K562 (cell line): ENCODE measurements around the gene NUDT22. TPM values are rescaled to one million over a fixed set of nuclear protein-coding genes. Genes with fewer than 3 reads are reported as not detected.

Experiments
- BRD9 ChIP-seq: fragments of 450-650 bp; IDR thresholded peaks from 2 replicates; pipeline ENCODE4 v1.6.1; 2018; ENCODE audit warnings: low read depth; ENCODE audit not compliant: partially characterized antibody
- CAMTA2 ChIP-seq: fragments of 250-450 bp; sonication (Bioruptor Pico); conservative IDR thresholded peaks from 2 replicates; pipeline ENCODE4 v1.5.1; 2022
- CBFA2T2 ChIP-seq: fragments of 450-650 bp; conservative IDR thresholded peaks from 2 replicates; pipeline ENCODE4 v1.6.1; 2017; ENCODE audit warnings: mild to moderate bottlenecking
- CREB1 ChIP-seq, 2 experiments: sonication (generic) in 1 of 2; formaldehyde crosslinking in 1 of 2; IDR thresholded peaks; 2 replicates each; pipeline versions ENCODE4 v1.6.1 to v1.8.0; 2012 to 2022; ENCODE audit warnings: inconsistent platforms in 1 of 2, mild to moderate bottlenecking in 1 of 2, missing genetic modification reagents in 1 of 2, moderate library complexity in 1 of 2
- DIDO1 ChIP-seq: fragments of 450-650 bp; IDR thresholded peaks from 2 replicates; pipeline ENCODE4 v1.6.1; 2016; ENCODE audit warnings: low read depth, missing biosample characterization, missing genetic modification characterization
- ELF4 ChIP-seq: fragments of 450-650 bp; formaldehyde crosslinking; IDR thresholded peaks from 2 replicates; pipeline ENCODE4 v1.4.0; 2022; ENCODE audit warnings: missing genetic modification characterization
- GTF2F1 ChIP-seq: IDR thresholded peaks from 2 replicates; pipeline ENCODE4 v1.6.1; 2011; ENCODE audit warnings: low read depth, low read length, improper control_type of control experiment
- LEF1 ChIP-seq: fragments of 450-650 bp; IDR thresholded peaks from 2 replicates; pipeline ENCODE4 v1.6.1; 2016; ENCODE audit warnings: mild to moderate bottlenecking
- MCM5 ChIP-seq: fragments of 450-650 bp; IDR thresholded peaks from 2 replicates; pipeline ENCODE4 v1.6.1; 2016; ENCODE audit warnings: low read depth
- MIER1 ChIP-seq: fragments of 450-650 bp; IDR thresholded peaks from 2 replicates; pipeline ENCODE4 v1.6.1; 2016; ENCODE audit warnings: antibody characterized with exemption, mild to moderate bottlenecking, low read depth
- NCOA6 ChIP-seq: fragments of 450-650 bp; IDR thresholded peaks from 2 replicates; pipeline ENCODE4 v1.6.1; 2017; ENCODE audit warnings: mild to moderate bottlenecking
- PHF8 ChIP-seq: fragments of 200-600 bp; sonication (generic); IDR thresholded peaks from 2 replicates; pipeline ENCODE4 v1.6.1; 2012; ENCODE audit warnings: mixed run types, mild to moderate bottlenecking, inconsistent platforms, low read length, moderate library complexity, borderline replicate concordance
- SAFB ChIP-seq: fragments of 200-400 bp; formaldehyde crosslinking; IDR thresholded peaks from 2 replicates; pipeline ENCODE4 v1.6.1; 2017; ENCODE audit warnings: low read depth, low read length, borderline replicate concordance
- SETDB1 ChIP-seq: IDR thresholded peaks from one replicate; pipeline ENCODE4 v1.6.1; 2012; ENCODE audit warnings: low read length, control low read depth, inconsistent platforms
- VEZF1 ChIP-seq: fragments of 200-800 bp; sonication (Bioruptor generic); IDR thresholded peaks from 2 replicates; pipeline ENCODE4 v1.6.1; 2017; ENCODE audit warnings: missing genetic modification characterization, missing compliant biosample characterization
- ZC3H11A ChIP-seq: IDR thresholded peaks from 2 replicates; pipeline ENCODE4 v1.6.1; 2012; ENCODE audit warnings: low read depth, low read length, improper control_type of control experiment
- ZKSCAN3 ChIP-seq: fragments of 250-450 bp; sonication (Bioruptor Pico); IDR thresholded peaks from 2 replicates; pipeline ENCODE4 v1.4.0; 2020
- ZKSCAN8 ChIP-seq: fragments of 200-800 bp; sonication (Bioruptor generic); IDR thresholded peaks from 2 replicates; pipeline ENCODE4 v1.6.1; 2016; ENCODE audit warnings: missing genetic modification characterization, missing compliant biosample characterization
- ZNF324 ChIP-seq: fragments of 250-450 bp; sonication (Bioruptor Pico); IDR thresholded peaks from 2 replicates; pipeline ENCODE4 v1.4.0; 2020; ENCODE audit warnings: mild to moderate bottlenecking
- ZNF431 ChIP-seq: sonication (generic); formaldehyde crosslinking; IDR thresholded peaks from 2 replicates; pipeline ENCODE4 v1.8.0; 2022; ENCODE audit warnings: mild to moderate bottlenecking, missing genetic modification reagents
- ZNF436 ChIP-seq: fragments of 250-450, 450-650 bp; sonication (Bioruptor Pico); formaldehyde crosslinking; IDR thresholded peaks from 2 replicates; pipeline ENCODE4 v1.7.0; 2020; ENCODE audit warnings: mild to moderate bottlenecking
- ZNF717 ChIP-seq: fragments of 250-450 bp; sonication (Bioruptor Pico); IDR thresholded peaks from 2 replicates; pipeline ENCODE4 v1.5.0; 2021
- polyA plus RNA-seq, 8 experiments: library from polyadenylated mRNA; depleted of rRNA in 4 of 8; stranded (reverse) in 5 of 8; unstranded in 3 of 8; fragments of >200 nt; fragmentation: Nextera tagmentation in 2 of 8; fragmentation: Illumina TruSeq in 1 of 8; extraction: Ambion mirVana in 2 of 8; extraction: Trizol in 1 of 8; gene quantifications; 2 replicates each; pipeline versions ENCODE4 v1.2.1 to v1.2.3, GENCODE V29; 2011 to 2014; ENCODE audit warnings: inconsistent platforms in 1 of 8, missing spikeins in 1 of 8
- total RNA-seq, 7 experiments: library from RNA; depleted of rRNA in 6 of 7; stranded (reverse); fragments of >200 nt in 6 of 7; fragmentation: Illumina TruSeq in 2 of 7; extraction: Trizol in 2 of 7; gene quantifications; 2 replicates each; pipeline versions ENCODE4 v1.2.1 to v1.2.3, GENCODE V29; 2011 to 2021; ENCODE audit warnings: low replicate concordance in 1 of 7
- TF ChIP-seq, protein P1 (sequence below): fragments of 450-650 bp; IDR thresholded peaks from one replicate; pipeline ENCODE4 v1.6.1; 2018; ENCODE audit warnings: mild to moderate bottlenecking, moderate library complexity; ENCODE audit not compliant: partially characterized antibody
- TF ChIP-seq, protein P2 (sequence below): fragments of 450-650 bp; formaldehyde crosslinking; IDR thresholded peaks from 2 replicates; pipeline ENCODE4 v1.4.0; 2020; ENCODE audit warnings: mild to moderate bottlenecking
- TF ChIP-seq, protein P3 (sequence below): sonication (generic); formaldehyde crosslinking; IDR thresholded peaks from 2 replicates; pipeline ENCODE4 v1.8.0; 2022; ENCODE audit warnings: missing genetic modification reagents, mild to moderate bottlenecking, borderline replicate concordance

NUDT22 gene
- total and polyA plus RNA-seq, 9 of the 15 experiments (the other 6 are each of a cell fraction or from before 2014, with no cell fraction given), result 6.3 to 92.6 (median 37.4) TPM

DNA sequence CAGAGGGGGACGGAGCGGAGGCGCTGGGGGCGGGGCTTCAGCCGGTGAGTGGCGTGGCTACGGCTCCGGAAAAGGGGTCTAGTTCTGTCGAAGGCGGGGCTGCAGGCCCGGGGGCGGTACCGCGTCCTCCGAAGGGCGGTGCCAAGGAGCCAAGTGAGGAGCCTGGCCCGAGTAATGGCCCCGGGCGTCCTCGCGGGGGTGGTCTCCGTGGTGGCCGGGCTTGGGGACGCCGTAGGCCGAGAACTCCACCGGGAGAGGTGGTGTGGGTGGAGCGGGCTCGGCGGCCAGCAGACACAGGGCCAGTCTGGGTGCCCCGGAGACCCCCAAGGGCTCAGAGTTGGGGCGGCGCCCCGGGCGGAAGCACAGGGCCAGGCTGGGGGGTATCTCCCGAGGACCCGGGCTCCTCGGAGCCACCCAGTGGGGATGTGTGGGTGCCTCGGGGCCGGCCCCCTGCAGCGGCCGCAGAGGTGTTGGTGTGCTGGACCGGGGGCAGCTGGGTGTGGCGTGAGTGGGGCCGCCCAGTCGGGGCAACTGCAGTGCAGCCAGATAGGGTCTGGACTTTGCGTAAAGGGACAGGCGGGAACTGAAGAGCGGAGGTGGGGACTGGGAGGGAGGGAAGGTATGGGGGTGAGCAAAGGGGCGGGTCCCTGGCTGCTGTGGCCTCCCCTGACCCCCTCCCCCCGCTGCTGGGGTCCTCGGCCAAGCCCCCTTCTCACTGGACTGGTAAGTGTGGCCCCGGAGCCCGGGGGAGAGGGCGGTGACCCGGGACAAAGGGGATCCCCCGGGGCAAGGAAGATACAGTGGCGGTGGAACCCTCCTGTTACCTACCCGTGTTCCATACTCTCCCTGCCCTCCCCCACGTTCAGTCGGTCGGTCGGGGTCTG, 15.7 kb downstream of the NUDT22 start (continued):
- TF ChIP-seq ZNF436 (CRISPR knock-in tag) (no peak), PHF8 (peak; percentile 64; the same call in 1 of the 2 replicates), SETDB1 (no peak), ZNF324 (CRISPR knock-in tag) (no peak), MIER1 (no peak), NCOA6 (no peak), BRD9 (no peak), ZNF431 (CRISPR knock-in tag) (0 out of 2 replicates have a peak, but pooled peaks have one; percentile 21), LEF1 (no peak), ZKSCAN3 (CRISPR knock-in tag) (no peak), ELF4 (CRISPR knock-in tag) (no peak), VEZF1 (CRISPR knock-in tag) (peak; percentile 33), ZKSCAN8 (CRISPR knock-in tag) (no peak), ZC3H11A (no peak), MCM5 (no peak), DIDO1 (no peak), GTF2F1 (no peak), CBFA2T2 (no peak), SAFB (0 out of 2 replicates have a peak, but pooled peaks have one; percentile 41), ZNF717 (CRISPR knock-in tag) (no peak), CAMTA2 (CRISPR knock-in tag) (no peak), CREB1 (IDR thresholded peaks at IDR 0.05) (no peak), CREB1 (CRISPR knock-in tag; IDR thresholded peaks at IDR 0.05) (no peak)
- TF ChIP-seq, protein P1, sequence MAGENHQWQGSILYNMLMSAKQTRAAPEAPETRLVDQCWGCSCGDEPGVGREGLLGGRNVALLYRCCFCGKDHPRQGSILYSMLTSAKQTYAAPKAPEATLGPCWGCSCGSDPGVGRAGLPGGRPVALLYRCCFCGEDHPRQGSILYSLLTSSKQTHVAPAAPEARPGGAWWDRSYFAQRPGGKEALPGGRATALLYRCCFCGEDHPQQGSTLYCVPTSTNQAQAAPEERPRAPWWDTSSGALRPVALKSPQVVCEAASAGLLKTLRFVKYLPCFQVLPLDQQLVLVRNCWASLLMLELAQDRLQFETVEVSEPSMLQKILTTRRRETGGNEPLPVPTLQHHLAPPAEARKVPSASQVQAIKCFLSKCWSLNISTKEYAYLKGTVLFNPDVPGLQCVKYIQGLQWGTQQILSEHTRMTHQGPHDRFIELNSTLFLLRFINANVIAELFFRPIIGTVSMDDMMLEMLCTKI, result no peak
- TF ChIP-seq, protein P2, sequence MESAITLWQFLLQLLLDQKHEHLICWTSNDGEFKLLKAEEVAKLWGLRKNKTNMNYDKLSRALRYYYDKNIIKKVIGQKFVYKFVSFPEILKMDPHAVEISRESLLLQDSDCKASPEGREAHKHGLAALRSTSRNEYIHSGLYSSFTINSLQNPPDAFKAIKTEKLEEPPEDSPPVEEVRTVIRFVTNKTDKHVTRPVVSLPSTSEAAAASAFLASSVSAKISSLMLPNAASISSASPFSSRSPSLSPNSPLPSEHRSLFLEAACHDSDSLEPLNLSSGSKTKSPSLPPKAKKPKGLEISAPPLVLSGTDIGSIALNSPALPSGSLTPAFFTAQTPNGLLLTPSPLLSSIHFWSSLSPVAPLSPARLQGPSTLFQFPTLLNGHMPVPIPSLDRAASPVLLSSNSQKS, result no peak
- TF ChIP-seq, protein P3, sequence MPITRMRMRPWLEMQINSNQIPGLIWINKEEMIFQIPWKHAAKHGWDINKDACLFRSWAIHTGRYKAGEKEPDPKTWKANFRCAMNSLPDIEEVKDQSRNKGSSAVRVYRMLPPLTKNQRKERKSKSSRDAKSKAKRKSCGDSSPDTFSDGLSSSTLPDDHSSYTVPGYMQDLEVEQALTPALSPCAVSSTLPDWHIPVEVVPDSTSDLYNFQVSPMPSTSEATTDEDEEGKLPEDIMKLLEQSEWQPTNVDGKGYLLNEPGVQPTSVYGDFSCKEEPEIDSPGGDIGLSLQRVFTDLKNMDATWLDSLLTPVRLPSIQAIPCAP, result no peak
